ENCODE results near the gene SUMF1. TPM values are rescaled to one million over a fixed set of nuclear protein-coding genes. Genes with fewer than 3 reads are reported as not detected.

SUMF1 gene
- total RNA-seq, 2 donors from 2014 or later, result 18.4 to 18.6 TPM

DNA sequence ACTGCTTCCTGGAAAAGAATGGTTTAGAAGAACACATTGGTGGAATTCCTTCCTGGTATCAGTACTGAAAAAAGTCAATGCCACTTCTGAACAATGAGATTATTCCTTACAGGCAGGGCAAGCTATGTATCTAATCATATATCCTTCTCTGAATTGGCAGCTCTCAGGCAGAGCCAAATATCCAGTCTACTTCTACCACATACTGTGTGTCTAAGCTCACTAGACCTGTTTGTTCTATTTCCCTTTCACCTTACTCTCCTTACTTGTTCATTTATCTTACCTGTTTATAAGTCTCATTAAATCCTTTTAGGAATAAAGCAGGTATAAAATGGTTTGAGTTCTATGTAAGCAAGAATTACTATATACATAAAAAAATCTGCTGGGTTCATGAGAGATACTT is 155.6 kb downstream of the SUMF1 start:
- Mint-ChIP-seq H3K4me1 (peaks cover 19% of the 10 kb centered on the region), H3K27ac (no peak overlapping the region), H3K27me3 (ENCODE audit: insufficient read depth) (no peaks in the 10 kb centered on the region), H3K4me3 (no peak overlapping the region), H3K9me3 (no peaks in the 10 kb centered on the region), H3K36me3 (ENCODE audit: low read depth) (peaks cover 40% of the 10 kb centered on the region)
- no peak for DNase-seq
- no peak overlapping the region for H3K9ac ChIP-seq (ENCODE audit: extremely low read depth, low read length, poor library complexity, severe bottlenecking)
- H3K36me3 ChIP-seq (ENCODE audit: control insufficient read depth, insufficient read depth, low read length), result peaks cover 27% of the 10 kb centered on the region
- H3K27me3 ChIP-seq (ENCODE audit: control insufficient read depth, insufficient read depth, low read length, poor library complexity, severe bottlenecking), result no peaks in the 10 kb centered on the region
- peaks cover 4% of the 10 kb centered on the region for H3K4me1 ChIP-seq (ENCODE audit: control insufficient read depth, insufficient read depth, low read length)
- no peak overlapping the region for H3K4me3 ChIP-seq (ENCODE audit: low read length)
- no peak overlapping the region for H3K27ac ChIP-seq (ENCODE audit: low read depth, low read length)
- TF ChIP-seq CTCF (conservative IDR thresholded peaks at IDR 0.05), result no peak
- peaks cover under 1% of the 10 kb centered on the region for H3K9me3 ChIP-seq (ENCODE audit: control insufficient read depth, low read length)

Other genes starting within 250 kb of the SUMF1 start
- gene SETMAR, start 163.9 kb downstream of the SUMF1 start, total RNA-seq, result 10 to 100 TPM; 18.8 to 20.9 TPM
- 1 to 10 TPM; 5.9 TPM for gene ITPR1, start 26.1 kb upstream of the SUMF1 start, total RNA-seq

Measured in endodermal cell (in vitro differentiated cells).